Fibroblast of villous mesenchyme (primary cell): ENCODE results near the gene METTL6. TPM values are rescaled to one million over a fixed set of nuclear protein-coding genes. Genes with fewer than 3 reads are reported as not detected.
"Not testable (repeated sequence)": the region's sequence is repeated elsewhere in the genome, so short reads cannot be mapped to it uniquely, and the experiment has no call there.

Experiments
- DNase-seq: peaks from one replicate; pipeline ENCODE4 v3.0.0-alpha.2; 2010; ENCODE audit warnings: low read depth
- H3K4me3 ChIP-seq: 2 replicates; pipeline ENCODE4 v1.5.1; 2011; ENCODE audit warnings: low read depth, mild to moderate bottlenecking, low read length
- total RNA-seq: library from RNA; depleted of rRNA; stranded (reverse); fragments of >200 nt; gene quantifications from 2 replicates; pipeline ENCODE4 v1.2.3, GENCODE V29; 2012
- TF ChIP-seq, protein P1 (sequence below): IDR thresholded peaks from 2 replicates; pipeline ENCODE4 v1.5.1; 2012; ENCODE audit warnings: low read depth, mild to moderate bottlenecking, low read length; ENCODE audit not compliant: insufficient read depth

Gene METTL6
- total RNA-seq, 1 donor: 46.2 TPM

DNA sequence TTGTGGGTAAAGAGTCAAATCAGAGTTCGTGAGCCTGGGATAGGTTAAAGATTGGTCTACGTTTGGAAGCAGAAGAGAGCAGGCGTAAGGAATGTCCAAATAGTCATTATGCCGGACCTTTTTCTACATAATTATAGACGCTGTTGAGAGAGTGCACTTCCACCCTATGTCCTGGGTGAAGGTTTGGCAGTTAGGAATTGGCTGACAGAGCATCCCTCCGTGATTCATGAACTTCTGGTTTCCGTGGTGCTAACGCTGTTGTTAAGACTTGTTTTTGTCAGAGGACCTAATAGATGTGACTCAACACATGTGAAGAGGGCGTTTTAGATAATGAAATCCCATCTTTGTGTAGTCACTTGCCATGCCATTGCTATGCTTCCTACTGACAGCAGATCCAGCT lies 1.2 kb upstream of the METTL6 start:
- peak overlapping the region; percentile 92 for H3K4me3 ChIP-seq
- peak; percentile 47 for DNase-seq
- TF ChIP-seq, protein P1, sequence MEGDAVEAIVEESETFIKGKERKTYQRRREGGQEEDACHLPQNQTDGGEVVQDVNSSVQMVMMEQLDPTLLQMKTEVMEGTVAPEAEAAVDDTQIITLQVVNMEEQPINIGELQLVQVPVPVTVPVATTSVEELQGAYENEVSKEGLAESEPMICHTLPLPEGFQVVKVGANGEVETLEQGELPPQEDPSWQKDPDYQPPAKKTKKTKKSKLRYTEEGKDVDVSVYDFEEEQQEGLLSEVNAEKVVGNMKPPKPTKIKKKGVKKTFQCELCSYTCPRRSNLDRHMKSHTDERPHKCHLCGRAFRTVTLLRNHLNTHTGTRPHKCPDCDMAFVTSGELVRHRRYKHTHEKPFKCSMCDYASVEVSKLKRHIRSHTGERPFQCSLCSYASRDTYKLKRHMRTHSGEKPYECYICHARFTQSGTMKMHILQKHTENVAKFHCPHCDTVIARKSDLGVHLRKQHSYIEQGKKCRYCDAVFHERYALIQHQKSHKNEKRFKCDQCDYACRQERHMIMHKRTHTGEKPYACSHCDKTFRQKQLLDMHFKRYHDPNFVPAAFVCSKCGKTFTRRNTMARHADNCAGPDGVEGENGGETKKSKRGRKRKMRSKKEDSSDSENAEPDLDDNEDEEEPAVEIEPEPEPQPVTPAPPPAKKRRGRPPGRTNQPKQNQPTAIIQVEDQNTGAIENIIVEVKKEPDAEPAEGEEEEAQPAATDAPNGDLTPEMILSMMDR: no peak

DNA sequence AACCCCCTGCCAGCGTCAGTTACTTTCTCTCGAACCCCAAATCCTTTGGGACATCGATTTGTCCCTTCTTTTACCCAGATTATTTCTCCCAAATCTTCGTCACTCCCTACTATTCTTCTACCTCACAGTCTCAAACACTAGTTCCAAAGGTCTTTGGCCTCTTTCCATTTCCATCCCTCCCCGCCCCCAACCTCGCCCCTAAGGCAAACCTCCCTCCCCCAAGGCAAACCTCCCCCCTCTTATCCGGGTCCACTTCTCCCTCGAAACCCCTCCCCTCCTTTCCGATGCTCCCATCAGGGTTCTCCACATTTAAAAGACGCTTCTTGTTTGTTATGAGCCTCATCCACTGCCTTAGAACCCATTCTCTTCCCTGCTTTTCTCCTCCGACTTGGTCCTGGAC lies 637 bp upstream of the METTL6 start:
- no peak for DNase-seq
- TF ChIP-seq, protein P1: no peak
- H3K4me3 ChIP-seq: peak overlapping the region; percentile 92

DNA sequence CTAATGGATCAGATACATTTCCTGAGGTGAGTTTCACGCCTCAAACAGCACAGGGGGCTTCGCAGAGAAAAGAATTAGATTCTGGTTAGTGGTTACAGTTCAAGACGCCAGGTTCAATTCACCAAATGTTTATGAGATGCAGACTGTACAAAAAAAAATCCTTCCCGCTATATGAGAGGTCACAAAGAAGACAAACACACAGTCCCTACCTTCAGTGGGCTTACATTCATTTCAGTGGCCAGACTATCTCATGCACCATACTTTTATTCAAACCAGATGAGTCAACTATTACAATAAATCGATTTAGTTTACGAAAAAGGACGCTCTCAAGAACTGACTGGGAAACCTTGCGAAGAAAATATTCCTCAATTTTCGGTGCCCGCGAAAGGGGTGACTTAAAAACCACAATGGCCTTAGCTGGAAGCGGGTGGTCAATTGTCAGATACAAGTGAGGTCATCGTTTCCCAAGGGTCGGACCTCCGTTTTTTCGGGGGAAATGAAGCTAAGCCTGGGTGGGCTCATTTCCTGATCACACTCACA lies 695 bp downstream of the METTL6 start:
- DNase-seq: no peak
- H3K4me3 ChIP-seq: peak overlapping the region; percentile 92
- TF ChIP-seq, protein P1: no peak

DNA sequence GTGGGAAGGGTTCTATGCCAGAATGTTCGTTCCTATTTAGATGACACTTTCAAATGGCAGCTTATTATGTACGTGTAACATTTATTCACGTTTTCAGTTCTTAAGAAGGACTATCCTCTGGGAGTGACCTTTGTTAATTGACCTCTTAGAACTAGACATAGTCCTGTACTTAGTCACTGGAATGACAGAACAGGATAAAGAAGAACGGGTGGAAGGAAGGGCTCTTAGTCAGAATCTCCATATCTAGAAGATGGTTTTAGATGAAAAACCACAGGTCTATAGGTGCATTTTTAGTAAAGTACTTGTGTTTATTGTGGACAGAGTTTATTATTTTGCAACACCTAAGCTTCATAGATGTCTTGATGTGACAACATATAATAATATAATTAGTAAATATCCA lies 6.5 kb downstream of the METTL6 start:
- TF ChIP-seq, protein P1: no peak
- DNase-seq: peak; percentile 51
- no peak overlapping the region for H3K4me3 ChIP-seq

DNA sequence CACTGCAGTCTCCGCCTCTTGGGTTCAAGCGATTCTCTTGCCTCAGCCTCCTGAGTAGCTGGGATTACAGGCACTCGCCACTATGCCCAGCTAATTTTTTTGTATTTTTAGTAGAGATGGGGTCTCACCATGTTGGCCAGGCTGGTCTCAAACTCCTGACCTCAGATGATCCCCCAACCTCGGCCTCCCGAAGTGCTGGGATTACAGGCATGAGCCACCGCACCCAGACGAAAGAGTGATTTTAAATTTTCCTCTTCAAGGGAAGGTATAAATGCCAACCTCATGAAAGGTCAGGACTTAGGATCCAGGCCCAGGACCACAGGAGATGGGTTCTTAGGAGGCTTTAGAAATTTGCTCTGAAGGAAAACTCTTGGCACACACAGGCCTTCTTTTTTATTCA lies 16.4 kb downstream of the METTL6 start:
- not testable (repeated sequence) for H3K4me3 ChIP-seq

DNA sequence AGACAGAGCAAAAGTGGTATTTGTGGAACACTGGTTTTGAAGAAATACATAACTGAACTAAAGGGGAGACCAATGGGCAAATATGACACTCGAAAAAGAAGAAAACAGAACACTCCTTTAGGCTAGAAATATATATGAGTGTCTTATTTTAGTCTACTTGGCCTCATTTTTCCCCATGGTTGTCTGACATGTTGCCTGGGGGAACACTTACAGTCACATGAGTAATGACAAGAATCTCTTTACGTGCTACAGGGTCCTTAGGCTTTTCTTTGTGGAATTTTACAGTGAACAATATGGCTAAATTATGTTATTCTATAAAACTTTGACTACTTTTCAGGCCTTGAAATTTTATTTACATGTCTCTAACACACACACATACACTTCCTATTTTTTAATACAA lies 17.6 kb downstream of the METTL6 start:
- DNase-seq: no peak
- TF ChIP-seq, protein P1: no peak
- H3K4me3 ChIP-seq: no peak overlapping the region

More for the DNA sequence above, 16.4 kb downstream of the METTL6 start:
- DNase-seq: not testable (repeated sequence)

DNA sequence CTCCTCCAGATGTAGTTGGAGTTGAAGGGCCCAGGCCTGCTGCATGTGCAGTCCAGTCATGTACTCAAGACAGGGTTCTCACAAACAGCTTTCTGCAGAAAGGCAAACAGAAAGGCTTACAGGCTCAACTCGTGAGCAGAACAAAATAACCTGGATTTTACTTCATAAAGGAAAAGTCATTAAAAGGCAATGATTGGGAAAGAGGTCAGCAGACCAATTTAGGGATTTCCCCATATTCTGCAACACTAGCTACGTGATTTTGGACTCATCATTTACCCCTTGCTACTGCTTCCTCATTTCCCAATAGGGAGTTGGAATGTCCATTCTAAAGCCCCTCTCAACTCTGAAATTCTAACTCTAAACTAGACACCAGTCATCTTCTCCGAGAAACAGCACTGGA lies 18.1 kb downstream of the METTL6 start:
- DNase-seq: peak; percentile 70
- no peak overlapping the region for H3K4me3 ChIP-seq
- TF ChIP-seq, protein P1: no peak
